Neural progenitor cell (in vitro differentiated cells): ENCODE results near the gene BRD9. TPM values are rescaled to one million over a fixed set of nuclear protein-coding genes. Genes with fewer than 3 reads are reported as not detected.

Experiments
- DNase-seq: peaks from one replicate; pipeline ENCODE4 v3.0.0-alpha.2; 2016; ENCODE audit warnings: low spot score
- H2AFZ ChIP-seq: fragments of 200-600 bp; sonication (generic); replicated peaks from 2 replicates; pipeline ENCODE4 v1.6.1; 2016; ENCODE audit warnings: antibody characterized with exemption
- H3F3A ChIP-seq: fragments of 200-600 bp; sonication (generic); 2 replicates; pipeline ENCODE4 v1.6.1; 2016; ENCODE audit warnings: antibody characterized with exemption, low read depth
- H3K27ac ChIP-seq: fragments of 200-600 bp; sonication (generic); 2 replicates; pipeline ENCODE4 v1.5.1; 2016; ENCODE audit warnings: mild to moderate bottlenecking
- H3K27me3 ChIP-seq: fragments of 200-600 bp; sonication (generic); 2 replicates; pipeline ENCODE4 v1.6.1; 2016; ENCODE audit warnings: mild to moderate bottlenecking, moderate library complexity
- H3K36me3 ChIP-seq: fragments of 200-600 bp; sonication (generic); 2 replicates; pipeline ENCODE4 v1.5.1; 2016
- H3K4me1 ChIP-seq: fragments of 200-600 bp; sonication (generic); 2 replicates; pipeline ENCODE4 v1.6.1; 2016; ENCODE audit warnings: mixed run types
- H3K4me2 ChIP-seq: fragments of 200-600 bp; sonication (generic); 2 replicates; pipeline ENCODE4 v1.6.1; 2016
- H3K4me3 ChIP-seq: fragments of 200-600 bp; sonication (generic); 2 replicates; pipeline ENCODE4 v1.5.1; 2016
- H3K79me2 ChIP-seq: fragments of 200-600 bp; sonication (generic); 2 replicates; pipeline ENCODE4 v1.6.1; 2016; ENCODE audit warnings: low read depth
- H3K9ac ChIP-seq: fragments of 200-600 bp; sonication (generic); 2 replicates; pipeline ENCODE4 v1.6.1; 2016
- H3K9me3 ChIP-seq: fragments of 200-600 bp; sonication (generic); 2 replicates; pipeline ENCODE4 v1.5.1; 2016; ENCODE audit warnings: low read depth
- H4K20me1 ChIP-seq: fragments of 200-600 bp; sonication (generic); 2 replicates; pipeline ENCODE4 v1.6.1; 2016; ENCODE audit warnings: low read depth
- H3K27ac Mint-ChIP-seq: 3 replicates; pipeline ENCODE4 v1.8.0; 2021; ENCODE audit warnings: mixed read lengths
- H3K27me3 Mint-ChIP-seq: 2 replicates; pipeline ENCODE4 v1.8.0; 2022; ENCODE audit warnings: low read depth, mild to moderate bottlenecking, inconsistent platforms, moderate library complexity, mixed read lengths; ENCODE audit not compliant: insufficient read depth
- H3K36me3 Mint-ChIP-seq: 3 replicates; pipeline ENCODE4 v1.8.0; 2021; ENCODE audit warnings: mixed read lengths
- H3K4me1 Mint-ChIP-seq: 3 replicates; pipeline ENCODE4 v1.8.0; 2021; ENCODE audit warnings: mixed read lengths
- H3K4me3 Mint-ChIP-seq: 3 replicates; pipeline ENCODE4 v1.8.0; 2021; ENCODE audit warnings: mild to moderate bottlenecking, moderate library complexity, mixed read lengths
- H3K9me3 Mint-ChIP-seq: 3 replicates; pipeline ENCODE4 v1.8.0; 2020; ENCODE audit warnings: mixed read lengths
- EZH2 ChIP-seq: fragments of 200-600 bp; sonication (generic); IDR thresholded peaks from 2 replicates; pipeline ENCODE4 v1.6.1; 2017; ENCODE audit warnings: antibody characterized with exemption, mild to moderate bottlenecking, moderate library complexity
- EZH2phosphoT487 ChIP-seq: fragments of 200-600 bp; sonication (generic); IDR thresholded peaks from 2 replicates; pipeline ENCODE4 v1.6.1; 2017; ENCODE audit warnings: antibody characterized with exemption
- total RNA-seq: library from RNA; depleted of rRNA; stranded (reverse); fragments of >200 nt; gene quantifications from 2 replicates; pipeline ENCODE4 v1.2.3, GENCODE V29; 2015; ENCODE audit warnings: low replicate concordance
- TF ChIP-seq, protein P1 (sequence below): fragments of 200-600 bp; sonication (generic); IDR thresholded peaks from 2 replicates; pipeline ENCODE4 v1.5.1; 2017; ENCODE audit warnings: antibody characterized with exemption, mild to moderate bottlenecking

Gene BRD9
- total RNA-seq, 1 donor from 2014 or later: 37.5 TPM

DNA sequence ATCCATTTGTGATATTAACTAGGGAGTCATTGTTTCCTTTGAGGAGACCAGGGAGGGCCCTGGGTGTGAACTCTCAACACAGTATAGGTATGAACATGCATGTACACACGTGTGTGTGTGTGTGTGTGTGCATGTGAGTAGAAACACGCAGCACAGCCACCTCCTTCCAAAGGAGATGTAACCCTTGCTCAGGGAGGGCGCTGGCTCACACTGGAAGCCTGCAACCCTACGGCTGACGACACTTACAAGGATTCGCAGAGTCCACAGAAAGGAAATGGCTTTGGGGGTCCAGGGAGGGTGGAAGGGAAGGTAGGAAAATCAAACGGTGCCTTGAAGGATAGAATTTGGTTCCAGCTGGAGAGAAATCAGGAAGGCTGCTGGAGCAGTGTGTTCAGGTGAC, 22.0 kb upstream of the BRD9 start:
- Histone ChIP-seq H3K79me2 (no peaks in the 10 kb centered on the region), H3K4me3 (no peak overlapping the region), H3K36me3 (no peaks in the 10 kb centered on the region), H4K20me1 (peaks cover 10% of the 10 kb centered on the region), H3K9me3 (no peaks in the 10 kb centered on the region), H3F3A (peaks cover 7% of the 10 kb centered on the region), H2AFZ (no peak overlapping the region), H3K4me1 (peaks cover 12% of the 10 kb centered on the region), H3K9ac (no peak overlapping the region), H3K27me3 (no peaks in the 10 kb centered on the region), H3K4me2 (no peak overlapping the region), H3K27ac (no peak overlapping the region)
- no peak overlapping the region for H3K4me3 Mint-ChIP-seq
- H3K36me3 Mint-ChIP-seq: peaks cover 22% of the 10 kb centered on the region
- no peaks in the 10 kb centered on the region for H3K9me3 Mint-ChIP-seq
- TF ChIP-seq, protein P1, sequence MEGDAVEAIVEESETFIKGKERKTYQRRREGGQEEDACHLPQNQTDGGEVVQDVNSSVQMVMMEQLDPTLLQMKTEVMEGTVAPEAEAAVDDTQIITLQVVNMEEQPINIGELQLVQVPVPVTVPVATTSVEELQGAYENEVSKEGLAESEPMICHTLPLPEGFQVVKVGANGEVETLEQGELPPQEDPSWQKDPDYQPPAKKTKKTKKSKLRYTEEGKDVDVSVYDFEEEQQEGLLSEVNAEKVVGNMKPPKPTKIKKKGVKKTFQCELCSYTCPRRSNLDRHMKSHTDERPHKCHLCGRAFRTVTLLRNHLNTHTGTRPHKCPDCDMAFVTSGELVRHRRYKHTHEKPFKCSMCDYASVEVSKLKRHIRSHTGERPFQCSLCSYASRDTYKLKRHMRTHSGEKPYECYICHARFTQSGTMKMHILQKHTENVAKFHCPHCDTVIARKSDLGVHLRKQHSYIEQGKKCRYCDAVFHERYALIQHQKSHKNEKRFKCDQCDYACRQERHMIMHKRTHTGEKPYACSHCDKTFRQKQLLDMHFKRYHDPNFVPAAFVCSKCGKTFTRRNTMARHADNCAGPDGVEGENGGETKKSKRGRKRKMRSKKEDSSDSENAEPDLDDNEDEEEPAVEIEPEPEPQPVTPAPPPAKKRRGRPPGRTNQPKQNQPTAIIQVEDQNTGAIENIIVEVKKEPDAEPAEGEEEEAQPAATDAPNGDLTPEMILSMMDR: no peak
- TF ChIP-seq EZH2: no peak
- TF ChIP-seq EZH2phosphoT487: no peak
- DNase-seq: no peak
- H3K27me3 Mint-ChIP-seq: peaks cover 6% of the 10 kb centered on the region
- H3K27ac Mint-ChIP-seq: no peak overlapping the region
- peaks cover 21% of the 10 kb centered on the region for H3K4me1 Mint-ChIP-seq

DNA sequence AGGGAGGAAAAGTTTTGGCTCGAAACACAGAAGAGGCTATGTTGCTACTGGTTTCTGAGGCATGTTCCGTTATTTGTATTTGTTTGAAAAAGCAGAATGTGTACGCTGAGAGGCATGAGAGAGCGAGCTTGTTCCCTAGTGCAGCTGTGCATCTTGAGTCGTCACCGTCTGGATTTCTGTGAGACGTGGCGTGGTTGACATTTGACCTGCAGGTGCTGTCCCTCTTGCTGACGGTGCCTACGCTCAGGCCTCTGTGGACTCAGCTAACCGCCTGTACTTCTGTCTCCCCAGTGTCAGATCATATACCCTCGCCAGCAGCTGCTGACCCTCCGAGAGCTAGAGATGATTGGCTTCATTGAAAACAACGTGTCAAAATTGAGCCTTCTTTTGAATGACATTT, 21.6 kb upstream of the BRD9 start:
- H2AFZ ChIP-seq: no peak overlapping the region
- H3K4me3 Mint-ChIP-seq: no peak overlapping the region
- H3K27ac ChIP-seq: no peak overlapping the region
- no peaks in the 10 kb centered on the region for H3K36me3 ChIP-seq
- H3K27me3 ChIP-seq: no peaks in the 10 kb centered on the region
- peaks cover 6% of the 10 kb centered on the region for H3K27me3 Mint-ChIP-seq
- peaks cover 21% of the 10 kb centered on the region for H3K4me1 Mint-ChIP-seq
- no peak for DNase-seq
- H3K4me3 ChIP-seq: no peak overlapping the region
- H3K4me1 ChIP-seq: peaks cover 12% of the 10 kb centered on the region
- H3K79me2 ChIP-seq: no peaks in the 10 kb centered on the region
- peaks cover 10% of the 10 kb centered on the region for H4K20me1 ChIP-seq
- no peak overlapping the region for H3K27ac Mint-ChIP-seq
- H3K4me2 ChIP-seq: no peak overlapping the region
- TF ChIP-seq, protein P1: no peak
- TF ChIP-seq EZH2 (no peak), EZH2phosphoT487 (no peak)
- H3K9me3 Mint-ChIP-seq: no peaks in the 10 kb centered on the region
- no peak overlapping the region for H3K9ac ChIP-seq
- H3F3A ChIP-seq: peaks cover 7% of the 10 kb centered on the region
- peaks cover 22% of the 10 kb centered on the region for H3K36me3 Mint-ChIP-seq
- no peaks in the 10 kb centered on the region for H3K9me3 ChIP-seq

DNA sequence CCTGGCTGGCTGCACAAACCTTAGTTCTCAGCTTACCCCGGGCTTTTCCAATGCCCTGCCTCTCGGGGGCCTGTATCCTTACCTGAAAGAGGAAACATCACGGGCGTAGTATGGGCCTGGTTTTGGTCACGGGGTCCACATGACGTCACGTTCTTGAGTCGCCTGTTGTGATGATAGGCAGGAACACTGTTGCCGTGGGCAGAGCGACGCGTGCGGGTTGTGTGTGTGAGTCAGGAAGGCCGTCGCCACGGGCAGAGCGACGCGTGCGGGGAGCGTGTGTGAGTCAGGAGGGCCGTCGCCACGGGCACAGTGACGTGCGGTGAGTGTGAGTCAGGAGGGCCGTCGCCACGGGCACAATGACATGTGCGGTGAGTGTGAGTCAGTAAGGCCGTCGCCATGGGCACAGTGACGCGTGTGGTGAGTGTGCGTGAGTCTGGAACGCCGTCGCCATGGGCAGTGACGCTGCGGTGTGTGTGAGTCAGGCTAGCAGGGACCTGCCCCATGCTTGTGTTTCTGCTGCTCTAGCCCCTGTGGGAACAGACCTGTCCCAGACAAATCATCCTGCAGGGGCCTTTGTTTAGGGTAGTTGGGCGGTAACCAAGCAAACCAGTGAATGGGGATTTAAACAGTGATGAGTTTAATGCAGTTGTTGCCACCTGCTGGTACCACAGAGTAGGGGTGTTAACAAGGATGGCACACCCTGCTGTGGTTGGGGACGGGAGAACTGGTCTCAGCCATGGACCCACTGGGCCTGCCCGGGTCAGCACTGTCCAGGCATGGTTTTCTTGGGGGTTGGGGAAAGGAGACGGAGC, 19.9 kb upstream of the BRD9 start:
- TF ChIP-seq EZH2phosphoT487: no peak
- TF ChIP-seq, protein P1: peak; percentile 55
- no peak for TF ChIP-seq EZH2
- peak overlapping the region; percentile 99 for H3K27ac Mint-ChIP-seq
- Histone ChIP-seq H3K4me2 (peak overlapping the region; percentile 31), H4K20me1 (peaks cover 10% of the 10 kb centered on the region), H3K36me3 (no peaks in the 10 kb centered on the region), H3K4me1 (peaks cover 12% of the 10 kb centered on the region), H3F3A (peaks cover 4% of the 10 kb centered on the region), H3K9me3 (no peaks in the 10 kb centered on the region), H3K4me3 (no peak overlapping the region), H3K9ac (no peak overlapping the region), H2AFZ (no peak overlapping the region), H3K27ac (peak overlapping the region; percentile 57), H3K79me2 (no peaks in the 10 kb centered on the region), H3K27me3 (no peaks in the 10 kb centered on the region)
- no peaks in the 10 kb centered on the region for H3K9me3 Mint-ChIP-seq
- peaks cover 6% of the 10 kb centered on the region for H3K27me3 Mint-ChIP-seq
- DNase-seq: peak; percentile 84
- H3K4me1 Mint-ChIP-seq: peaks cover 21% of the 10 kb centered on the region
- H3K36me3 Mint-ChIP-seq: peaks cover 18% of the 10 kb centered on the region
- H3K4me3 Mint-ChIP-seq: no peak overlapping the region
